Measurements from ENCODE around the gene PRKCE.
A peak's percentile ranks its signal among the peaks of the same experiment; 100 is the strongest.

PRKCE gene

GRCh38 chr2:45651415-45652089 is at the start of gene PRKCE:
Gene PRKCE, plus strand, starts transcription at chr2:45651675.
- Mint-ChIP-seq H3K4me3 (peak within 1 kb of the TSS; percentile 91 to 94), H3K27me3 (peaks cover 12% of the 10 kb centered on the region), H3K4me1 (peaks cover 19% of the 10 kb centered on the region), H3K9me3 (no peaks in the 10 kb centered on the region), H3K27ac (peak within 1 kb of the TSS; percentile 98)
- peak; percentile 63 for ATAC-seq
- DNase-seq = peak; percentile 36 to 58

GRCh38 chr2:45602624-45603023 is 48.9 kb upstream of the PRKCE start:
- H3K27me3 Mint-ChIP-seq = no peaks in the 10 kb centered on the region
- no peak for DNase-seq

GRCh38 chr2:45605116-45605515 is 46.4 kb upstream of the PRKCE start:
- ATAC-seq (peak; percentile 49), DNase-seq (no peak)
- Mint-ChIP-seq H3K27me3 (no peaks in the 10 kb centered on the region), H3K9me3 (no peaks in the 10 kb centered on the region), H3K27ac (no peak overlapping the region), H3K4me3 (no peak overlapping the region), H3K4me1 (peaks cover 24% of the 10 kb centered on the region)

More at GRCh38 chr2:45602624-45603023, 48.9 kb upstream of the PRKCE start:
- no peaks in the 10 kb centered on the region for H3K9me3 Mint-ChIP-seq
- ATAC-seq = no peak
- H3K27ac Mint-ChIP-seq = no peak overlapping the region
- H3K4me1 Mint-ChIP-seq = peaks cover under 1% of the 10 kb centered on the region
- H3K4me3 Mint-ChIP-seq = no peak overlapping the region

- Mint-ChIP-seq H3K4me3 (no peak overlapping the region), H3K27ac (no peak overlapping the region), H3K4me1 (peaks cover 31% of the 10 kb centered on the region), H3K9me3 (no peaks in the 10 kb centered on the region), H3K27me3 (no peaks in the 10 kb centered on the region)
- no peak for DNase-seq
- no peak for ATAC-seq
Measured at GRCh38 chr2:45606796-45607195, 44.7 kb upstream of the PRKCE start.

GRCh38 chr2:45607701-45608100 is 43.8 kb upstream of the PRKCE start:
- Mint-ChIP-seq H3K4me3 (no peak overlapping the region), H3K4me1 (peaks cover 36% of the 10 kb centered on the region), H3K27me3 (no peaks in the 10 kb centered on the region), H3K27ac (no peak overlapping the region), H3K9me3 (no peaks in the 10 kb centered on the region)
- DNase-seq (no peak), ATAC-seq (no peak)

GRCh38 chr2:45610281-45611019 is 41.0 kb upstream of the PRKCE start:
- peak; percentile 72 for ATAC-seq
- H3K27ac Mint-ChIP-seq = peak overlapping the region; percentile 98
- H3K27me3 Mint-ChIP-seq = no peaks in the 10 kb centered on the region
- no peaks in the 10 kb centered on the region for H3K9me3 Mint-ChIP-seq
- peaks cover 36% of the 10 kb centered on the region for H3K4me1 Mint-ChIP-seq
- H3K4me3 Mint-ChIP-seq = peak overlapping the region; percentile 92 to 94
- DNase-seq = peak in 1 of 2 donors; percentile 48

- H3K4me3 Mint-ChIP-seq = peak within 1 kb of the TSS; percentile 92 to 94
- ATAC-seq (peak; percentile 97), DNase-seq (peak; percentile 81 to 92)
- no peaks in the 10 kb centered on the region for H3K27me3 Mint-ChIP-seq
- peak within 1 kb of the TSS; percentile 98 for H3K27ac Mint-ChIP-seq
- H3K4me1 Mint-ChIP-seq = peaks cover 36% of the 10 kb centered on the region
- no peaks in the 10 kb centered on the region for H3K9me3 Mint-ChIP-seq
Measured at GRCh38 chr2:45611020-45611859, 40.2 kb upstream of the PRKCE start, which contains the start of gene SRBD1. Gene SRBD1, minus strand, starts transcription at chr2:45611267. Its CDS starts 5,826 bp downstream, at chr2:45605441.

GRCh38 chr2:45612285-45612684 is 39.2 kb upstream of the PRKCE start:
- H3K27me3 Mint-ChIP-seq = no peaks in the 10 kb centered on the region
- ATAC-seq = no peak
- peaks cover 36% of the 10 kb centered on the region for H3K4me1 Mint-ChIP-seq
- no peak overlapping the region for H3K4me3 Mint-ChIP-seq
- H3K9me3 Mint-ChIP-seq = no peaks in the 10 kb centered on the region
- DNase-seq = no peak
- H3K27ac Mint-ChIP-seq = no peak overlapping the region

GRCh38 chr2:45612731-45613130 is 38.7 kb upstream of the PRKCE start:
- Mint-ChIP-seq H3K4me3 (no peak overlapping the region), H3K4me1 (peaks cover 34% of the 10 kb centered on the region), H3K27me3 (no peaks in the 10 kb centered on the region), H3K9me3 (no peaks in the 10 kb centered on the region), H3K27ac (no peak overlapping the region)
- no peak for ATAC-seq
- DNase-seq = no peak

GRCh38 chr2:45614330-45614729 is 37.1 kb upstream of the PRKCE start:
- Mint-ChIP-seq H3K27ac (no peak overlapping the region), H3K4me3 (no peak overlapping the region), H3K9me3 (no peaks in the 10 kb centered on the region), H3K27me3 (peaks cover 4% of the 10 kb centered on the region), H3K4me1 (peaks cover 20% of the 10 kb centered on the region)
- DNase-seq (no peak), ATAC-seq (no peak)

- H3K27me3 Mint-ChIP-seq = peaks cover 10% of the 10 kb centered on the region
- H3K9me3 Mint-ChIP-seq = no peaks in the 10 kb centered on the region
- H3K27ac Mint-ChIP-seq = no peak overlapping the region
- ATAC-seq = no peak
- no peak overlapping the region for H3K4me3 Mint-ChIP-seq
- no peak for DNase-seq
- H3K4me1 Mint-ChIP-seq = peaks cover 18% of the 10 kb centered on the region
Measured at GRCh38 chr2:45614871-45615415, 36.5 kb upstream of the PRKCE start.

GRCh38 chr2:45616658-45617411 is 34.6 kb upstream of the PRKCE start:
- Mint-ChIP-seq H3K9me3 (no peaks in the 10 kb centered on the region), H3K27me3 (peaks cover 24% of the 10 kb centered on the region), H3K4me3 (no peak overlapping the region), H3K4me1 (peaks cover 11% of the 10 kb centered on the region), H3K27ac (no peak overlapping the region)
- no peak for DNase-seq
- ATAC-seq = no peak

- ATAC-seq (no peak), DNase-seq (no peak)
- Mint-ChIP-seq H3K4me1 (peaks cover 6% of the 10 kb centered on the region), H3K27me3 (peaks cover 24% of the 10 kb centered on the region), H3K9me3 (no peaks in the 10 kb centered on the region), H3K27ac (no peak overlapping the region), H3K4me3 (no peak overlapping the region)
Measured at GRCh38 chr2:45617496-45617895, 34.0 kb upstream of the PRKCE start.

- Mint-ChIP-seq H3K9me3 (no peaks in the 10 kb centered on the region), H3K4me1 (peaks cover 6% of the 10 kb centered on the region), H3K27me3 (peaks cover 24% of the 10 kb centered on the region), H3K4me3 (no peak overlapping the region), H3K27ac (no peak overlapping the region)
- no peak for DNase-seq
- ATAC-seq = no peak
Measured at GRCh38 chr2:45622336-45623075, 29.0 kb upstream of the PRKCE start.
